A549 (cell line): ENCODE data around the gene NT5C3B.

ENCODE experiments used
- EHMT2 ChIP-seq: fragments of 200-600 bp; sonication (generic); IDR thresholded peaks from 2 replicates; pipeline ENCODE4 v1.6.1; 2016; ENCODE audit warnings: antibody characterized with exemption, low read depth, mild to moderate bottlenecking, moderate library complexity
- ELK1 ChIP-seq: fragments of 150-350 bp; IDR thresholded peaks from 2 replicates; pipeline ENCODE4 v1.6.1; 2014; ENCODE audit warnings: low read depth, mild to moderate bottlenecking, low read length
- EP300 ChIP-seq, 2 experiments: fragments of >200 bp; sonication (Bioruptor Twin); formaldehyde crosslinking; IDR thresholded peaks; 2 replicates in 1 of 2; 3 replicates in 1 of 2; pipeline ENCODE4 v1.6.1; 2016 to 2017
- HDAC2 ChIP-seq: fragments of 200-600 bp; sonication (generic); IDR thresholded peaks from 2 replicates; pipeline ENCODE4 v1.6.1; 2016
- PHF8 ChIP-seq: fragments of 200-600 bp; sonication (generic); IDR thresholded peaks from 2 replicates; pipeline ENCODE4 v1.6.1; 2016; ENCODE audit warnings: low read depth, mild to moderate bottlenecking, antibody characterized with exemption, moderate library complexity, borderline replicate concordance
- POLR2A ChIP-seq: IDR thresholded peaks from 2 replicates; pipeline ENCODE4 v1.6.1; 2012; ENCODE audit warnings: mild to moderate bottlenecking, low read length
- POLR2AphosphoS2 ChIP-seq: conservative IDR thresholded peaks from 2 replicates; pipeline ENCODE4 v1.6.1; 2012; ENCODE audit warnings: low read length, improper control_type of control experiment, inconsistent platforms
- RAD21 ChIP-seq, 2 experiments: fragments of >200 bp in 1 of 2; sonication (Bioruptor Twin) in 1 of 2; formaldehyde crosslinking in 1 of 2; IDR thresholded peaks in 1 of 2; conservative IDR thresholded peaks in 1 of 2; 2 replicates in 1 of 2; 3 replicates in 1 of 2; pipeline ENCODE4 v1.6.1; 2012 to 2018; ENCODE audit warnings: inconsistent platforms in 1 of 2
- RARB ChIP-seq: fragments of 250-450 bp; sonication (Bioruptor Pico); IDR thresholded peaks from 2 replicates; pipeline ENCODE4 v1.8.0; 2021; ENCODE audit warnings: mild to moderate bottlenecking, moderate library complexity
- RFX5 ChIP-seq: fragments of 450-650 bp; IDR thresholded peaks from 2 replicates; pipeline ENCODE4 v1.7.1; 2014; ENCODE audit warnings: antibody characterized with exemption, mild to moderate bottlenecking, moderate library complexity
- RNF2 ChIP-seq: fragments of 200-600 bp; sonication (generic); IDR thresholded peaks from 2 replicates; pipeline ENCODE4 v1.6.1; 2016; ENCODE audit warnings: low read depth, mild to moderate bottlenecking, antibody characterized with exemption, moderate library complexity, borderline replicate concordance
- TF ChIP-seq, protein P1 (sequence below): fragments of >200 bp; sonication (Bioruptor Twin); formaldehyde crosslinking; IDR thresholded peaks from 3 replicates; pipeline ENCODE4 v1.5.1; 2016

GRCh38 chr17:41813152-41813680, 22.8 kb downstream of the NT5C3B start:
- TF ChIP-seq, protein P1, sequence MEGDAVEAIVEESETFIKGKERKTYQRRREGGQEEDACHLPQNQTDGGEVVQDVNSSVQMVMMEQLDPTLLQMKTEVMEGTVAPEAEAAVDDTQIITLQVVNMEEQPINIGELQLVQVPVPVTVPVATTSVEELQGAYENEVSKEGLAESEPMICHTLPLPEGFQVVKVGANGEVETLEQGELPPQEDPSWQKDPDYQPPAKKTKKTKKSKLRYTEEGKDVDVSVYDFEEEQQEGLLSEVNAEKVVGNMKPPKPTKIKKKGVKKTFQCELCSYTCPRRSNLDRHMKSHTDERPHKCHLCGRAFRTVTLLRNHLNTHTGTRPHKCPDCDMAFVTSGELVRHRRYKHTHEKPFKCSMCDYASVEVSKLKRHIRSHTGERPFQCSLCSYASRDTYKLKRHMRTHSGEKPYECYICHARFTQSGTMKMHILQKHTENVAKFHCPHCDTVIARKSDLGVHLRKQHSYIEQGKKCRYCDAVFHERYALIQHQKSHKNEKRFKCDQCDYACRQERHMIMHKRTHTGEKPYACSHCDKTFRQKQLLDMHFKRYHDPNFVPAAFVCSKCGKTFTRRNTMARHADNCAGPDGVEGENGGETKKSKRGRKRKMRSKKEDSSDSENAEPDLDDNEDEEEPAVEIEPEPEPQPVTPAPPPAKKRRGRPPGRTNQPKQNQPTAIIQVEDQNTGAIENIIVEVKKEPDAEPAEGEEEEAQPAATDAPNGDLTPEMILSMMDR = no peak
- no peak for TF ChIP-seq RAD21 (conservative IDR thresholded peaks at IDR 0.05 in 1 of 2, IDR thresholded peaks at IDR 0.05 in 1 of 2)
- TF ChIP-seq POLR2A = no peak
- no peak for TF ChIP-seq EP300 (IDR thresholded peaks at IDR 0.05)
- TF ChIP-seq HDAC2 = no peak
- TF ChIP-seq RARB (CRISPR knock-in tag) = no peak
- no peak for TF ChIP-seq ELK1
- no peak for TF ChIP-seq RFX5
- no peak for TF ChIP-seq PHF8
- TF ChIP-seq POLR2AphosphoS2 = no peak
- no peak for TF ChIP-seq EHMT2
- TF ChIP-seq RNF2 = no peak
